ENCODE measurements around the gene ANKAR. TPM values are rescaled to one million over a fixed set of nuclear protein-coding genes. Genes with fewer than 3 reads are reported as not detected.
A peak's percentile ranks its signal among the peaks of the same experiment; 100 is the strongest.
"Not testable (repeated sequence)": the region's sequence is repeated elsewhere in the genome, so short reads cannot be mapped to it uniquely, and the experiment has no call there.

ANKAR gene
- total RNA-seq, 2 experiments from 2014 or later = 2.0 to 2.9 TPM

DNA sequence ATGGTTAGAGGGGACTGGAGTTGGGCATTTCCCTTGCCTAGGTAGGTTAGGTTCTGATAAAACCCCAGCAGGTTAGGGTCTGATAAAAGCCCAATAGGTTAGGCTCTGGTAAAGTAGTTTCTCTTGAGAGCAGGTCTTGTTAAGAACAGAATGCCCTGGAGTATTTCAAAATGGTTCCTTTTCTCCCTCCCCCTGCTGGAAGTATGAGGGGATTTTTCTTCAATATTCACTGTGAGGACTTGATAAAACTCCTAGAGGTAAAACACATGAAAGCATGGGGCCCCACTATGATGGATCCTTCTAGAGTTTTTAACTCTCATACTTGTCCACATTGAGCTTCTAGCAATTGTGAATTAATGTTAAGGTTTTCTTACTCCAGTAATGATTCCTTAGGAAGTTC is 27.6 kb downstream of the ANKAR start:
- intact Hi-C loops (cut with micrococcal nuclease; ENCODE audit: unreplicated experiment) = no loop called here

DNA sequence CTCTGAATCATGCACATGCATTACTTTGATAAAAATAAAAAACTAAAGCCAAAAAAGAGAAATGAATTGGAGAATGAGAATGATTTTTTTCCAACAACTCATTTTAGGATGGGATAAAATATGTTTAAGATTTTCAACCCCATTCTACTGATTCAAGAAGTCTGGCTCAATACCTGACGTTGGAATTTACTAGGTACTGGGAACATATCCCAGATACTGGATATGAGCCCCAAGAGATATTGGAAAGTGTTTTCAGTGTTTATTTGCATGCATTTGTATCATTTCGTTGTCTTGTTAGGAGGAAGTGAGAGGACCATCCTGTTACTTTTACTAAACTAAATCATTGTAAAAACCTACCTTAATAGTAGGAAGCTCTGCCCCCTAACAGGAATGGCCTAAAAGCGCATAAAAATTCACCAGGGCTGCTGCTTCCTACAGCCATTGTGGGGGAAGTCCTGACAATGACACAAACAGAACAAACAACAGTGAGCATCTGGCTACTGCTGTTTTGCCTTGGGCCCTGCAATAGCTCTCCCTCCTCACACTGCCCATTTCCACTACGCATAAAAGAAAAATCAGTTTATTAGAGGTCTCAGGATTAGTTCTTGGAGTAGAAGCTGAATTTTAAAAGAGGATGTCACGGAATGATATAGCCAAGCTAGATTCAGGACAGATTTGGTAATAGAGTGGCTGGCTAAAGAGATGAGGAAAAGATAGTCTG is 35.2 kb downstream of the ANKAR start:
- Histone ChIP-seq H3K9me2 (ENCODE audit: insufficient read depth, low read length) (no peaks in the 10 kb centered on the region), H3K9me3 (ENCODE audit: low read length) (no peaks in the 10 kb centered on the region), H2AFZ (ENCODE audit: low read length) (no peak overlapping the region), H3K79me2 (ENCODE audit: insufficient read depth, low read depth, low read length) (no peaks in the 10 kb centered on the region), H3K4me3 (ENCODE audit: low read depth, low read length, poor library complexity, severe bottlenecking) (no peak overlapping the region), H3K4me1 (ENCODE audit: insufficient read depth, low read length, poor library complexity, severe bottlenecking) (no peaks in the 10 kb centered on the region), H3K36me3 (ENCODE audit: insufficient read depth, low read length) (no peaks in the 10 kb centered on the region), H3K27ac (ENCODE audit: low read depth, low read length, poor library complexity, severe bottlenecking) (no peak overlapping the region), H4K20me1 (ENCODE audit: insufficient read depth, low read length) (no peaks in the 10 kb centered on the region), H3K4me2 (ENCODE audit: low read length) (no peak overlapping the region)
- TF ChIP-seq, protein P1, sequence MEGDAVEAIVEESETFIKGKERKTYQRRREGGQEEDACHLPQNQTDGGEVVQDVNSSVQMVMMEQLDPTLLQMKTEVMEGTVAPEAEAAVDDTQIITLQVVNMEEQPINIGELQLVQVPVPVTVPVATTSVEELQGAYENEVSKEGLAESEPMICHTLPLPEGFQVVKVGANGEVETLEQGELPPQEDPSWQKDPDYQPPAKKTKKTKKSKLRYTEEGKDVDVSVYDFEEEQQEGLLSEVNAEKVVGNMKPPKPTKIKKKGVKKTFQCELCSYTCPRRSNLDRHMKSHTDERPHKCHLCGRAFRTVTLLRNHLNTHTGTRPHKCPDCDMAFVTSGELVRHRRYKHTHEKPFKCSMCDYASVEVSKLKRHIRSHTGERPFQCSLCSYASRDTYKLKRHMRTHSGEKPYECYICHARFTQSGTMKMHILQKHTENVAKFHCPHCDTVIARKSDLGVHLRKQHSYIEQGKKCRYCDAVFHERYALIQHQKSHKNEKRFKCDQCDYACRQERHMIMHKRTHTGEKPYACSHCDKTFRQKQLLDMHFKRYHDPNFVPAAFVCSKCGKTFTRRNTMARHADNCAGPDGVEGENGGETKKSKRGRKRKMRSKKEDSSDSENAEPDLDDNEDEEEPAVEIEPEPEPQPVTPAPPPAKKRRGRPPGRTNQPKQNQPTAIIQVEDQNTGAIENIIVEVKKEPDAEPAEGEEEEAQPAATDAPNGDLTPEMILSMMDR (conservative IDR thresholded peaks at IDR 0.05; ENCODE audit: low read length) = no peak
- TF ChIP-seq EZH2phosphoT487 (IDR thresholded peaks at IDR 0.05; ENCODE audit: borderline replicate concordance, low read depth, low read length) = no peak
- DNase-seq (ENCODE audit: low spot score) = no peak
- intact Hi-C loops (cut with micrococcal nuclease; ENCODE audit: unreplicated experiment) = no loop called here
- BruUV-seq (replicated peaks) = no TSS peak
- CTCF ChIA-PET (ENCODE audit: unreplicated experiment) = no interaction called here
- POLR2A ChIA-PET = interaction anchor here (0.9 to 1.2 kb wide), 2 partner anchors 15 to 86 kb away, joined by 3 read pairs; no protein-coding TSS in a partner anchor

More for the DNA sequence above, 27.6 kb downstream of the ANKAR start:
- no peak overlapping the region for H3K4me3 ChIP-seq (ENCODE audit: low read depth, low read length, poor library complexity, severe bottlenecking)
- H3K9me3 ChIP-seq (ENCODE audit: low read length) = no peaks in the 10 kb centered on the region
- no peak overlapping the region for H3K27ac ChIP-seq (ENCODE audit: low read depth, low read length, poor library complexity, severe bottlenecking)
- H3K79me2 ChIP-seq (ENCODE audit: insufficient read depth, low read depth, low read length) = no peaks in the 10 kb centered on the region
- CTCF ChIA-PET (ENCODE audit: unreplicated experiment) = no interaction called here
- BruUV-seq (replicated peaks) = no TSS peak
- H3K4me2 ChIP-seq (ENCODE audit: low read length) = no peak overlapping the region
- DNase-seq (ENCODE audit: low spot score) = peak; percentile 9
- POLR2A ChIA-PET = no interaction called here
- no peaks in the 10 kb centered on the region for H3K9me2 ChIP-seq (ENCODE audit: insufficient read depth, low read length)
- TF ChIP-seq EZH2phosphoT487 (IDR thresholded peaks at IDR 0.05; ENCODE audit: borderline replicate concordance, low read depth, low read length) = no peak
- TF ChIP-seq, protein P1 (conservative IDR thresholded peaks at IDR 0.05; ENCODE audit: low read length) = 0 out of 2 replicates have a peak, but pooled peaks have one; percentile 28
- H4K20me1 ChIP-seq (ENCODE audit: insufficient read depth, low read length) = no peaks in the 10 kb centered on the region
- no peak overlapping the region for H2AFZ ChIP-seq (ENCODE audit: low read length)
- H3K4me1 ChIP-seq (ENCODE audit: insufficient read depth, low read length, poor library complexity, severe bottlenecking) = no peaks in the 10 kb centered on the region
- H3K36me3 ChIP-seq (ENCODE audit: insufficient read depth, low read length) = no peaks in the 10 kb centered on the region

DNA sequence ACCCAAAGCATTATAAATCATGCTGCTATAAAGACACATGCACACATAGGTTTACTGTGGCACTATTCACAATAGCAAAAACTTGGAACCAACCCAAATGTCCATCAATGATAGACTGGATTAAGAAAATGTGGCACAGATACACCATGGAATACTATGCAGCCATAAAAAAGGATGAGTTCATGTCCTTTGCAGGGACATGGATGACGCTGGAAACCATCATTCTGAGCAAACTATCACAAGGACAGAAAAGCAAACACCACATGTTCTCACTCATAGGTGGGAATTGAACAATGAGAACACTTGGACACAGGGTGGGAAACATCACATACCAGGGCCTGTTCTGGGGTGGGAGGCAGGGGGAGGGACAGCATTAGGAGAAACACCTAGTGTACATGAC is 43.1 kb downstream of the ANKAR start:
- H3K36me3 ChIP-seq (ENCODE audit: insufficient read depth, low read length); intact Hi-C loops (cut with micrococcal nuclease; ENCODE audit: unreplicated experiment); H3K27ac ChIP-seq (ENCODE audit: low read depth, low read length, poor library complexity, severe bottlenecking); H3K79me2 ChIP-seq (ENCODE audit: insufficient read depth, low read depth, low read length); H3K4me1 ChIP-seq (ENCODE audit: insufficient read depth, low read length, poor library complexity, severe bottlenecking); H3K9me3 ChIP-seq (ENCODE audit: low read length); H2AFZ ChIP-seq (ENCODE audit: low read length); H4K20me1 ChIP-seq (ENCODE audit: insufficient read depth, low read length); H3K4me3 ChIP-seq (ENCODE audit: low read depth, low read length, poor library complexity, severe bottlenecking); H3K9me2 ChIP-seq (ENCODE audit: insufficient read depth, low read length); DNase-seq (ENCODE audit: low spot score); POLR2A ChIA-PET; BruUV-seq (replicated peaks); H3K4me2 ChIP-seq (ENCODE audit: low read length); CTCF ChIA-PET (ENCODE audit: unreplicated experiment): not testable (repeated sequence)

All from OCI-LY7 (cell line).